ENCODE measurements around the gene SMARCAL1.

DNA sequence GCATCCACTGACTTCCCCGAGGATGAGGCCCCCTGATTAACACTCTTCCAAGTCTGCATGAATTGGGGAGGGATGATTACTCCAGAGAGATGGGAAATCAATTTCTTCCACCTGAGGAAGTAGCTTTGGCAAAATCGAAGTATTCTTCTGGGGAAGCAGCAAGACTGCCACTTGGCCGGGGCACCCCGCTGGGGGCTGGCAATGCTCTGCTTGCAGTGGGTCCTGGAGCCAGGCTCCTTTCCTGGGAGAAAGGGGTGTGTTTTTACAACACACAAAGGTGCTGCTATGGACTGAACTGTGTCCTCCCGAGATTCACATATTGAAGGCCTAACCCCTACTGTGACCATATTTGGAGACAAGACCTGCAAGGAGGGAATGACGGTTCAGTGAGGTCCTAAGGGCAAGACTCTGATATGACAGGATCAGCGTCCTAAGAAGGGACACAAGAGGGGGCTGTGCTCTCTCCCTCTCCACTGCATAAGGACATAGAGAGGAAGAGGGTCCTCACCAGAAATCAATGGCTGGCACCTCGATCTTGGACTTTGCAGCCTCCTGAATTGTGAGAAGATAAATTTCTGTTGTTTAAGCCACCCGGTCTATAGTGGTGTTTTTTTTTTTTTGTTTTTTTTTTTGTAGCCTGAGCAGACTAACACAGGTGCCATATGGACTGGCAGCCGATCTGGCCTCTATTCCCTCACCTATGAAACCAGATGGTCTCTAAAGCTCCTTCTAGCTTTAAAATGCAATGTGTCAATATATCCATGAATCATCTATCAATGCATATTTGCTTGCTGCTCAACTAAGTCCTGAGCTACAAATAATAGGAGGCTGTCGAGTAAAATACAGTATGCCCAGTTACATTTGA is 3.6 kb upstream of the SMARCAL1 start:
- TF ChIP-seq CTCF (IDR thresholded peaks at IDR 0.05) (no peak), POLR2A (IDR thresholded peaks at IDR 0.05) (no peak), POLR2AphosphoS5 (IDR thresholded peaks at IDR 0.05) (no peak), EP300 (IDR thresholded peaks at IDR 0.05) (no peak)
